HG03460 (cell line): ENCODE measurements around the gene LYPD5.

ENCODE experiments used
- ATAC-seq: cut with Tn5 transposase; IDR thresholded peaks from one replicate; pipeline ENCODE4 v1.9.1; 2021; ENCODE audit not compliant: unreplicated experiment

The LYPD5 gene

DNA sequence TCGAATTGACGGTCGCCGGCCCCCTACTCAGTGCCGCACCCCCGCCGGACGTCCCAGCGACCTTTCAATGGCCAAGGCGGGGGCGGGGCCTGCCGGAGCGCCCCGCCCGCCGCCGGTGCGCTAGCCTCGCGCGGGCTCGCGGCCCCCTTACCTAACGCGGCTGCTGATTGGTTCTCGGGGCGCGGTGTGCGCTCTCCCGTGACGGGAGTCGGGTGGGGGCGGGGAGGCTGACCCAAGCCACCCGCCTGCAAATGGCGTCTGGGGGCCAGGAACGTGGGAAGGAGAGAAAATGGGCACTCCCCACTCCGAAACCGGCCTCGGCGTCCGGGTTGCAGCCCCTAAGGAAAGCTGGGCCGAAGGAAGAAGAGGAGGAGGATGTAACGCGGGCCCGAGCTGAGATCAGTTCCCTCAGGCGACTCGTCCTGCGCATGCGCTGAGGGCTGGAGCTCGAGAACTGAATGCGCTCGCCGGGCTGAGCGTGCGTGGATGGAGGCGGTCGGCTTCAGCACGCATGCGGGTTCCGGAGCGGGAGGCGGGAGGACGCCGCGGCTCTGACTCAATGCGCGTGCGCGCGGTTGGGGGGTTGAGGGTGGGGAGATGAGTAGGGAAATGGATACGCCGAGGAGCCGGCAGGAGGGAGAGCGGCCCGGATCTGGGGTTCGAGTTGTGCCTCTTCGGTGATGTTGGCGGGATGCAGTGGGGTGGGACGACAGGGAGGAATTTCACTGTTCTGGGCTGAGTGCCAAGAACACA is 47.6 kb downstream of the LYPD5 start, which contains the start of gene SMG9:
Gene SMG9 (minus strand): TSS at position 460 of the 753 bp plus-strand sequence. CDS start 4,221 bp downstream, outside the sequence.
- ATAC-seq = peak; percentile 61

DNA sequence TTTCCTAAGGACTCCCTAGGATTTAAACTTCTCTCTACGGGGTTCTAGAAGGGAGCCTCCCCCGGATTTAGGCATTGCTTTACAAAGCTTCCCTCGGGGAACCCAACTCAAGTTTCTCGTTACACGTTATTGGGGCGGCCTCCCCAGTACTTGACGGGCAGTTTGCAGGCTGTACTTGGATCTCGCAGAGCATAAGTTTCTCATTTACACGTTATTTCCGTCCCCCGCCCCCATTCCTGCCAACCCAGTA is 48.1 kb downstream of the LYPD5 start:
- ATAC-seq = no peak

- no peak for ATAC-seq
Measured at GRCh38 chr19:43752287-43752875, 49.9 kb downstream of the LYPD5 start.

GRCh38 chr19:43751466-43752220 is 50.6 kb downstream of the LYPD5 start:
- ATAC-seq = no peak

- ATAC-seq = no peak
Measured at GRCh38 chr19:43749898-43750297, 52.3 kb downstream of the LYPD5 start.

GRCh38 chr19:43749152-43749551 is 53.1 kb downstream of the LYPD5 start:
- ATAC-seq = no peak

- ATAC-seq = no peak
Measured at GRCh38 chr19:43748685-43749084, 53.6 kb downstream of the LYPD5 start.

DNA sequence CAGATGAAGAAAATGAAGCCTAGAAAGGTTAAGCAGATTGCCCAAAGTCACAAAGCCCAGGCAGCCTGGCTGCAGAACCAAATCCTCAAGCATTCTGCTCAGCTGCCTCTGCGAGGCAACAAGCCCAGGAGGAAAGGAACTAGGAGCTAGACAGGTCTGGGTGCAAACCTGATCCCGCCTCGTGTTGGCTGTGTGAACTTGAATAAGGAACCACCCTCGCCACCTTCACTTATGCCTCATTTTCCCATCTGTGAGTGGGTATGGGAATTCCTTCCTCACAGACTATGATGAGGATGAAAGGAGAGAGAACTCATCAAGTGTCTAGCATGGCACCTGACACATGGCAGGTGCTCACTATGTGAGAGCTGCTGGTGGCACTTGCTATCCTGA is 54.0 kb downstream of the LYPD5 start:
- ATAC-seq = no peak

GRCh38 chr19:43747557-43748204 is 54.6 kb downstream of the LYPD5 start:
- ATAC-seq = no peak
